Prostate gland (tissue), 2 donors: Measurements from ENCODE around the gene CDYL2. TPM values are rescaled to one million over a fixed set of nuclear protein-coding genes. Genes with fewer than 3 reads are reported as not detected.

Source experiments
- DNase-seq: peaks from one replicate; pipeline ENCODE4 v3.0.0-alpha.2; 2019; ENCODE audit warnings: low spot score
- H3K27ac ChIP-seq, 2 donors: fragments of 200-600 bp; sonication (generic); 2 replicates each; pipeline ENCODE4 v1.5.1; 2017 to 2019
- H3K27me3 ChIP-seq: fragments of 200-600 bp; sonication (generic); replicated peaks from 2 replicates; pipeline ENCODE4 v1.5.1; 2019; ENCODE audit not compliant: insufficient read depth
- H3K36me3 ChIP-seq, 2 donors: fragments of 200-600 bp; sonication (generic); 1 replicate in 1 of 2; 2 replicates in 1 of 2; pipeline versions ENCODE4 v1.5.1 to v1.8.1; 2017 to 2019
- H3K4me1 ChIP-seq: fragments of 200-600 bp; sonication (generic); replicated peaks from 2 replicates; pipeline ENCODE4 v1.5.1; 2019
- H3K4me3 ChIP-seq, 2 donors: fragments of 200-600 bp; sonication (generic); 2 replicates each; pipeline ENCODE4 v1.5.1; 2017 to 2019
- H3K9me3 ChIP-seq: fragments of 200-600 bp; sonication (generic); 2 replicates; pipeline ENCODE4 v1.5.1; 2017
- CTCF ChIP-seq, 4 experiments: fragments of 200-600 bp in 2 of 4; fragments of 450-650 bp in 2 of 4; sonication (generic) in 2 of 4; IDR thresholded peaks; 1 replicate in 3 of 4; 2 replicates in 1 of 4; pipeline ENCODE4 v1.5.1; 2016 to 2019; ENCODE audit warnings: antibody characterized with exemption in 4 of 4, mild to moderate bottlenecking in 2 of 4, moderate library complexity in 2 of 4
- POLR2A ChIP-seq: fragments of 450-650 bp; IDR thresholded peaks from one replicate; pipeline ENCODE4 v1.6.1; 2016; ENCODE audit warnings: antibody characterized with exemption, mild to moderate bottlenecking
- POLR2AphosphoS5 ChIP-seq: sonication (generic); formaldehyde crosslinking; IDR thresholded peaks from one replicate; pipeline ENCODE4 v1.6.1; 2017; ENCODE audit warnings: antibody characterized with exemption
- WGBS: methylation state at CpG from one replicate; pipeline ENCODE4 v1.1.5; 2018; 5-methylcytosine and 5-hydroxymethylcytosine counted together
- intact Hi-C: fragments of 100-400 bp; cut with DNase I; formaldehyde crosslinking; loops from one replicate; pipeline ENCODE4 v1.14.2; 2022
- total RNA-seq, 2 donors: library from RNA; depleted of rRNA; stranded (reverse); fragments of >200 nt; gene quantifications; one replicate each; pipeline ENCODE4 v1.1.0, GENCODE V29; 2016

Gene CDYL2
- total RNA-seq, 2 donors from 2014 or later: 42.8 to 63.7 TPM

GRCh38 chr16:80754476-80754875 lies 49.9 kb downstream of the CDYL2 start:
- WGBS: 95% methylated on average over 5 of the region's 5 CpGs
- H3K4me3 ChIP-seq: no peak overlapping the region
- no peaks in the 10 kb centered on the region for H3K9me3 ChIP-seq
- no peaks in the 10 kb centered on the region for H3K4me1 ChIP-seq
- no peak for DNase-seq
- H3K27me3 ChIP-seq: no peaks in the 10 kb centered on the region
- intact Hi-C loops: no loop called here
- H3K36me3 ChIP-seq: no peaks in the 10 kb centered on the region
- H3K27ac ChIP-seq: no peak overlapping the region
- TF ChIP-seq CTCF (IDR thresholded peaks at IDR 0.05): no peak
- TF ChIP-seq POLR2AphosphoS5: no peak
- no peak for TF ChIP-seq POLR2A

GRCh38 chr16:80752541-80752940 lies 51.9 kb downstream of the CDYL2 start:
- TF ChIP-seq POLR2A (no peak), POLR2AphosphoS5 (no peak), CTCF (IDR thresholded peaks at IDR 0.05) (no peak)
- no peak for DNase-seq
- intact Hi-C loops: no loop called here

GRCh38 chr16:80751167-80751566 lies 53.2 kb downstream of the CDYL2 start:
- 11% methylated on average over 3 of the region's 3 CpGs for WGBS
- TF ChIP-seq POLR2A (no peak), CTCF (IDR thresholded peaks at IDR 0.05) (no peak), POLR2AphosphoS5 (peak; percentile 72)
- Histone ChIP-seq H3K4me1 (no peaks in the 10 kb centered on the region), H3K27ac (peak overlapping the region in 1 of 2 donors; percentile 6), H3K27me3 (no peaks in the 10 kb centered on the region), H3K36me3 (no peaks in the 10 kb centered on the region), H3K9me3 (no peaks in the 10 kb centered on the region), H3K4me3 (no peak overlapping the region)
- DNase-seq: peak; percentile 24
- intact Hi-C loops: no loop called here

More at GRCh38 chr16:80752541-80752940, 51.9 kb downstream of the CDYL2 start:
- Histone ChIP-seq H3K9me3 (no peaks in the 10 kb centered on the region), H3K27ac (no peak overlapping the region), H3K36me3 (no peaks in the 10 kb centered on the region), H3K4me1 (no peaks in the 10 kb centered on the region), H3K27me3 (no peaks in the 10 kb centered on the region), H3K4me3 (no peak overlapping the region)
- 78% methylated on average over 2 of the region's 2 CpGs for WGBS

- Histone ChIP-seq H3K4me3 (no peak overlapping the region), H3K4me1 (no peaks in the 10 kb centered on the region), H3K27ac (no peak overlapping the region), H3K36me3 (no peaks in the 10 kb centered on the region), H3K27me3 (no peaks in the 10 kb centered on the region), H3K9me3 (no peaks in the 10 kb centered on the region)
- WGBS: 56% methylated on average over 4 of the region's 4 CpGs
- DNase-seq: no peak
- TF ChIP-seq CTCF (IDR thresholded peaks at IDR 0.05) (no peak), POLR2AphosphoS5 (no peak), POLR2A (no peak)
- intact Hi-C loops: no loop called here
Measured at GRCh38 chr16:80746231-80746630, 58.2 kb downstream of the CDYL2 start.

GRCh38 chr16:80744856-80745255 lies 59.5 kb downstream of the CDYL2 start:
- 85% methylated on average over 4 of the region's 4 CpGs for WGBS
- no peak for DNase-seq
- intact Hi-C loops: no loop called here
- Histone ChIP-seq H3K27me3 (no peaks in the 10 kb centered on the region), H3K4me1 (no peaks in the 10 kb centered on the region), H3K36me3 (no peaks in the 10 kb centered on the region), H3K9me3 (no peaks in the 10 kb centered on the region), H3K27ac (no peak overlapping the region), H3K4me3 (no peak overlapping the region)
- TF ChIP-seq CTCF (IDR thresholded peaks at IDR 0.05) (no peak), POLR2A (no peak), POLR2AphosphoS5 (no peak)
